ENCODE data around the gene DNLZ. TPM values are rescaled to one million over a fixed set of nuclear protein-coding genes. Genes with fewer than 3 reads are reported as not detected.
"Not testable (repeated sequence)": the region's sequence is repeated elsewhere in the genome, so short reads cannot be mapped to it uniquely, and the experiment has no call there.

The DNLZ gene
- total and polyA plus RNA-seq, 2 of the 4 experiments (the other 2 are of a cell fraction): 2.0 to 11.4 TPM

DNA sequence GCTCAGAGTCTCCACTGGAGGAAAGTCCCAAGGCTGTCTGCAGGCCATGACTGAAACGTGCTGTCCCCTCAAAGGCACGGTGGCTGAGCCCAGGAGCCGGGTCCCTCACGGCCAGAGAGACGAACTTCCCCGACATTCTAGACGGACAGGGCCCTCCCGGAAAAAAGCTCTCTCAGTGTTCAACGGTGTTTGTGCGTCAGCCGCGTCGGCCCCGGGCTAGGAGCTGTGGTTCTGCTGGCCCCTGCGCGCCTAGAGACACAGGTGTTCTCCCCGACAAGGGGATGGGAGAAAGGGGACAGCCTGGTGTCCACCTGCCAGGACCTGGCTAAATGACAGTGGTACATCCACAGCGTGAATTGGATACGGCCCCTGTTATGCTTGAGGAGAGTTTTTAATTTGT, 42.0 kb downstream of the DNLZ start:
- Histone ChIP-seq H2BK15ac (ENCODE audit: low read depth, low read length) (no peak overlapping the region), H3K36me3 (ENCODE audit: control insufficient read depth, insufficient read depth, low read length) (no peaks in the 10 kb centered on the region), H2BK20ac (ENCODE audit: low read depth, low read length) (no peak overlapping the region), H4K8ac (ENCODE audit: low read depth in 2 of 2, low read length in 2 of 2) (no peak overlapping the region), H2AK5ac (ENCODE audit: low read depth, low read length) (peak overlapping the region; percentile 38; the same call in 1 of the 2 replicates), H3K18ac (ENCODE audit: low read depth, low read length) (no peak overlapping the region), H3K23ac (ENCODE audit: low read depth, low read length) (no peak overlapping the region), H3K4me1 (ENCODE audit: control insufficient read depth, insufficient read depth, low read length) (peaks cover 18% of the 10 kb centered on the region), H4K5ac (ENCODE audit: low read depth, low read length) (no peak overlapping the region), H2BK5ac (ENCODE audit: low read depth, low read length, poor library complexity, severe bottlenecking) (no peak overlapping the region), H3K9ac (ENCODE audit: low read depth, low read length) (no peak overlapping the region), H3K56ac (ENCODE audit: extremely low read depth, insufficient read depth, low read length) (no peak overlapping the region), H3K9me1 (ENCODE audit: insufficient read depth, low read length) (peaks cover 5% of the 10 kb centered on the region; the same call in 1 of the 2 replicates), H2AK9ac (replicated peaks; ENCODE audit: low read depth, low read length, poor library complexity) (no peak overlapping the region), H3K4me3 (ENCODE audit: insufficient read depth, low read depth, low read length) (no peak overlapping the region), H3K4ac (ENCODE audit: low read depth, low read length) (no peak overlapping the region), H3K4me2 (ENCODE audit: low read depth, low read length) (no peak overlapping the region), H2BK120ac (ENCODE audit: low read depth, low read length) (no peak overlapping the region), H4K91ac (ENCODE audit: insufficient read depth, low read depth, low read length) (no peak overlapping the region), H3K27ac (ENCODE audit: insufficient read depth, low read length) (no peak overlapping the region), H3K14ac (replicated peaks; ENCODE audit: low read depth, low read length) (no peak overlapping the region), H2AFZ (replicated peaks; ENCODE audit: low read length, poor library complexity) (peak overlapping the region; percentile 51), H3K27me3 (ENCODE audit: control insufficient read depth, insufficient read depth, low read length) (no peaks in the 10 kb centered on the region), H4K20me1 (ENCODE audit: insufficient read depth, low read length) (no peaks in the 10 kb centered on the region), H3K79me1 (ENCODE audit: low read depth in 1 of 2, low read length in 2 of 2) (peaks cover 3 to 7% of the 10 kb centered on the region in 2 experiments; a peak in 1 of 4 replicates), H3K9me3 (ENCODE audit: control insufficient read depth, insufficient read depth, low read length) (peaks cover 2% of the 10 kb centered on the region; the same call in 1 of the 2 replicates)
- dilution Hi-C loops (cut with HindIII; ENCODE audit: low sequenced_read_pairs, unreplicated experiment): no loop called here
- intact Hi-C loops (cut with micrococcal nuclease): no loop called here
- ChIA-PET CTCF (no interaction called here), POLR2A (ENCODE audit: unreplicated experiment) (no interaction called here)
- no peak for TF ChIP-seq RAD21 (IDR thresholded peaks at IDR 0.05; ENCODE audit: low read length)
- TF ChIP-seq NFE2L2 (IDR thresholded peaks at IDR 0.05; ENCODE audit: low read depth, low read length): no peak
- no peak for TF ChIP-seq RFX5 (IDR thresholded peaks at IDR 0.05; ENCODE audit: low read depth, low read length)
- in situ Hi-C loops (cut with MboI; ENCODE audit: low sequenced_read_pairs): loop anchor here (5.0 kb wide), 1 partner anchor 81 kb away; the partner anchor contains the start of gene SNAPC4
- 85% methylated on average over 9 of the region's 19 CpGs; no CpG with 5 or more reads in 1 of the 2 experiments for WGBS, 2 experiments (ENCODE audit: extremely low coverage in 2 of 2, insufficient read length in 1 of 2)
- ATAC-seq (ENCODE audit: low read depth) (no peak), DNase-seq (no peak)
- BruUV-seq (replicated peaks): no TSS peak

DNA sequence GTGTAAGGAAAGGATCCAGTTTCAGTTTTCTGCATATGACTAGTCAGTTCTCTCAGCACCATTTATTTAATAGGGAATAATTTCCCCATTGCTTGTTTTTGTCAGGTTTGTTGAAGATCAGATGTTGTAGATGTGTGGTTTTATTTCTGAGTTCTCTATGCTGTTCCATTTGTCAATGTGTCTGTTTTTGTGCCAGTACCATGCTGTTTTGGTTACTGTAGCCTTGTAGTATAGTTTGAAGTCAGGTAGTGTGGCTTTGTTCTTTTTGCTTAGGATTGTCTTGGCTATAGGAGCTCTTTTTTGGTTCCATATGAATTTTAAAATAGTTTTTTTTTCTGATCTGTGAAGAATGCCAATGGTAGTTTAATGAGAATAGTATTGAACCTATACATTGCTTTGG, 42.6 kb downstream of the DNLZ start:
- H3K4me2 ChIP-seq (ENCODE audit: low read depth, low read length); H3K79me1 ChIP-seq (ENCODE audit: low read depth in 1 of 2, low read length in 2 of 2); H3K4me3 ChIP-seq (ENCODE audit: insufficient read depth, low read depth, low read length); H3K9ac ChIP-seq (ENCODE audit: low read depth, low read length); BruUV-seq (replicated peaks); H2BK15ac ChIP-seq (ENCODE audit: low read depth, low read length); H2AFZ ChIP-seq (replicated peaks; ENCODE audit: low read length, poor library complexity); H2BK20ac ChIP-seq (ENCODE audit: low read depth, low read length); H2BK120ac ChIP-seq (ENCODE audit: low read depth, low read length); intact Hi-C loops (cut with micrococcal nuclease); DNase-seq; H3K27ac ChIP-seq (ENCODE audit: insufficient read depth, low read length); H3K56ac ChIP-seq (ENCODE audit: extremely low read depth, insufficient read depth, low read length); H4K91ac ChIP-seq (ENCODE audit: insufficient read depth, low read depth, low read length); H2AK9ac ChIP-seq (replicated peaks; ENCODE audit: low read depth, low read length, poor library complexity); H3K9me3 ChIP-seq (ENCODE audit: control insufficient read depth, insufficient read depth, low read length); H3K9me1 ChIP-seq (ENCODE audit: insufficient read depth, low read length); H3K23ac ChIP-seq (ENCODE audit: low read depth, low read length); H3K4ac ChIP-seq (ENCODE audit: low read depth, low read length); H3K27me3 ChIP-seq (ENCODE audit: control insufficient read depth, insufficient read depth, low read length); dilution Hi-C loops (cut with HindIII; ENCODE audit: low sequenced_read_pairs, unreplicated experiment); POLR2A ChIA-PET (ENCODE audit: unreplicated experiment); CTCF ChIA-PET; H3K18ac ChIP-seq (ENCODE audit: low read depth, low read length); H3K36me3 ChIP-seq (ENCODE audit: control insufficient read depth, insufficient read depth, low read length); H4K8ac ChIP-seq (ENCODE audit: low read depth in 2 of 2, low read length in 2 of 2); H4K5ac ChIP-seq (ENCODE audit: low read depth, low read length); H4K20me1 ChIP-seq (ENCODE audit: insufficient read depth, low read length); ATAC-seq (ENCODE audit: low read depth); H3K14ac ChIP-seq (replicated peaks; ENCODE audit: low read depth, low read length); H2AK5ac ChIP-seq (ENCODE audit: low read depth, low read length); H2BK5ac ChIP-seq (ENCODE audit: low read depth, low read length, poor library complexity, severe bottlenecking): not testable (repeated sequence)
- in situ Hi-C loops (cut with MboI; ENCODE audit: low sequenced_read_pairs): loop anchor here (5.0 kb wide), 1 partner anchor 81 kb away; the partner anchor contains the start of gene SNAPC4
- peaks cover 15% of the 10 kb centered on the region for H3K4me1 ChIP-seq (ENCODE audit: control insufficient read depth, insufficient read depth, low read length)
